Left lung (tissue), 10 donors: Measurements from ENCODE around the gene OTOP2. TPM values are rescaled to one million over a fixed set of nuclear protein-coding genes. Genes with fewer than 3 reads are reported as not detected.
"Not testable (repeated sequence)": the region's sequence is repeated elsewhere in the genome, so short reads cannot be mapped to it uniquely, and the experiment has no call there.

ENCODE experiments used
- ATAC-seq: fragments of 200-7000 bp; cut with Tn5 transposase; one replicate; pipeline ENCODE4 v1.9.1; 2020; ENCODE audit warnings: moderate library complexity
- DNase-seq, 4 donors: peaks; one replicate each; pipeline ENCODE4 v3.0.0-alpha.2; 2013 to 2020
- H3K27ac ChIP-seq, 2 donors: fragments of 200-600 bp; sonication (generic) in 1 of 2; one replicate each; pipeline versions ENCODE4 v1.5.0 to v1.8.0; 2020 to 2021
- H3K27me3 ChIP-seq, 2 donors: fragments of 200-600 bp; sonication (generic) in 1 of 2; one replicate each; pipeline versions ENCODE4 v1.5.0 to v1.8.0; 2020 to 2021
- H3K36me3 ChIP-seq, 2 donors: fragments of 200-600 bp; sonication (generic) in 1 of 2; one replicate each; pipeline versions ENCODE4 v1.5.0 to v1.8.0; 2020 to 2021
- H3K4me1 ChIP-seq, 2 donors: fragments of 200-600 bp; one replicate each; pipeline ENCODE4 v1.8.0; 2021
- H3K4me3 ChIP-seq, 2 donors: fragments of 200-600 bp; sonication (generic) in 1 of 2; one replicate each; pipeline versions ENCODE4 v1.5.0 to v1.8.0; 2020 to 2021; ENCODE audit warnings: mild to moderate bottlenecking in 1 of 2
- H3K9me3 ChIP-seq, 2 donors: fragments of 200-600 bp; sonication (generic) in 1 of 2; one replicate each; pipeline versions ENCODE4 v1.5.0 to v1.8.0; 2020 to 2021
- CTCF ChIP-seq, 2 donors: fragments of 200-600 bp; sonication (generic) in 1 of 2; IDR thresholded peaks; one replicate each; pipeline versions ENCODE4 v1.5.0 to v1.8.0; 2021; ENCODE audit warnings: antibody characterized with exemption in 2 of 2
- intact Hi-C, 2 donors: fragments of 100-400 bp; cut with DNase I; formaldehyde crosslinking; loops; one replicate each; pipeline versions ENCODE4 v1.11.2 to v1.14.2; 2022
- polyA plus RNA-seq, 6 donors: library from polyadenylated mRNA; unstranded; fragments of 120-200 nt; gene quantifications; one replicate each; pipeline ENCODE4 v1.2.1, GENCODE V29; 2013; ENCODE audit not compliant: insufficient read length in 6 of 6
- total RNA-seq, 2 donors: library from RNA; stranded (reverse); fragmentation: NEBNext Ultra II Directional; extraction: Animal tissue kit (Norgen Biotek cat#: 25700); gene quantifications; one replicate each; pipeline ENCODE4 v1.2.1, GENCODE V29; 2021
- donor health status: DM: no; HTN: yes; CAD: no.
- donor health status: DM: no; HTN: no; CAD: no.

OTOP2 gene
- total and polyA plus RNA-seq, 8 donors, result not detected

DNA sequence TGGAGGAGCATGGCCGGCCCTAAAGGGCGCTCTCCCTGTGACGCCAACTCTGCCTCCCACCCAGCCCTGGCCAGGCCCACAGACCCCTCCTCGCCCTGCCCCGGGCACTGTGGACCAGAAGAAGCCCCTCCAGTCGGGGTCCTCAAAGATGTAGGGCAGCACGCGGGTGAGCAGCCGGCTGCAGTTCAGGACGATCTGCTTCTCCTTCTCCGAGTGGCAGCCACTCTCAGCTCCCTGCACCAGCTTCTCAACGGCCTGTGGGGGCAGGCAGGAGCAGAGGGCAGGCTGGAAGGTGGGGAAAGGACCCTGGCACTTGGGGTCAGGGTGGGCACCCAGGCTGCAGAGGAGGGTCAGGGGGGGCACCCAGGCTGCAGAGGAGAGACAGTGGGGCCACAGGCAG lies 39.6 kb downstream of the OTOP2 start:
- Histone ChIP-seq H3K36me3 (peaks cover 0 to 7% of the 10 kb centered on the region in 2 donors), H3K27ac (no peak overlapping the region), H3K4me3 (no peak overlapping the region), H3K9me3 (no peaks in the 10 kb centered on the region), H3K27me3 (no peaks in the 10 kb centered on the region), H3K4me1 (peaks cover 0 to 13% of the 10 kb centered on the region in 2 donors)
- intact Hi-C loops, result no loop called here
- no peak for DNase-seq
- no peak for TF ChIP-seq CTCF (IDR thresholded peaks at IDR 0.05)
- no peak for ATAC-seq

GRCh38 chr17:74964246-74964761 lies 40.2 kb downstream of the OTOP2 start:
- ATAC-seq (no peak), DNase-seq (peak in 1 of 4 donors; percentile 51)
- H3K4me3 ChIP-seq, result no peak overlapping the region
- H3K36me3 ChIP-seq, result peaks cover 0 to 7% of the 10 kb centered on the region in 2 donors
- H3K27me3 ChIP-seq, result no peaks in the 10 kb centered on the region
- H3K9me3 ChIP-seq, result no peaks in the 10 kb centered on the region
- intact Hi-C loops, result no loop called here
- H3K27ac ChIP-seq, result no peak overlapping the region
- TF ChIP-seq CTCF (IDR thresholded peaks at IDR 0.05), result no peak
- peaks cover 0 to 13% of the 10 kb centered on the region in 2 donors for H3K4me1 ChIP-seq

- Histone ChIP-seq H3K9me3 (no peaks in the 10 kb centered on the region), H3K36me3 (peaks cover 0 to 5% of the 10 kb centered on the region in 2 donors), H3K27ac (no peak overlapping the region), H3K27me3 (peaks cover 0 to under 1% of the 10 kb centered on the region in 2 donors), H3K4me1 (peaks cover 0 to 13% of the 10 kb centered on the region in 2 donors), H3K4me3 (no peak overlapping the region)
- TF ChIP-seq CTCF (IDR thresholded peaks at IDR 0.05), result no peak
- intact Hi-C loops, result no loop called here
- DNase-seq (peak in 1 of 4 donors; percentile 78), ATAC-seq (no peak)
These were observed 41.0 kb downstream of the OTOP2 start for GRCh38 chr17:74964988-74965622.

GRCh38 chr17:74968361-74968780 lies 44.3 kb downstream of the OTOP2 start:
- no peaks in the 10 kb centered on the region for H3K36me3 ChIP-seq
- no peak for TF ChIP-seq CTCF (IDR thresholded peaks at IDR 0.05)
- H3K27me3 ChIP-seq, result peaks cover 7 to 33% of the 10 kb centered on the region in 2 donors
- ATAC-seq (peak; percentile 16), DNase-seq (peak in 1 of 4 donors; percentile 77)
- no peak overlapping the region for H3K4me3 ChIP-seq
- H3K9me3 ChIP-seq, result no peaks in the 10 kb centered on the region
- peaks cover 0 to 17% of the 10 kb centered on the region in 2 donors for H3K4me1 ChIP-seq
- intact Hi-C loops, result no loop called here
- no peak overlapping the region for H3K27ac ChIP-seq

GRCh38 chr17:74969501-74969900 lies 45.4 kb downstream of the OTOP2 start:
- H3K9me3 ChIP-seq, H3K36me3 ChIP-seq, DNase-seq, H3K4me3 ChIP-seq, intact Hi-C loops, H3K27ac ChIP-seq, ATAC-seq: not testable (repeated sequence)
- peaks cover 7 to 45% of the 10 kb centered on the region in 2 donors for H3K27me3 ChIP-seq
- H3K4me1 ChIP-seq, result peaks cover 0 to 17% of the 10 kb centered on the region in 2 donors
